ENCODE data around the gene GATA5. TPM values are rescaled to one million over a fixed set of nuclear protein-coding genes. Genes with fewer than 3 reads are reported as not detected.

The GATA5 gene
- total RNA-seq, 1 donor from 2014 or later, result not detected

GRCh38 chr20:62437496-62437895 lies 38.3 kb downstream of the GATA5 start:
- Histone ChIP-seq H4K20me1 (ENCODE audit: insufficient read depth, low read length) (no peaks in the 10 kb centered on the region), H3K9me3 (ENCODE audit: insufficient read depth, low read depth, low read length) (no peaks in the 10 kb centered on the region), H3K4me3 (ENCODE audit: insufficient read depth, low read depth, low read length) (no peak overlapping the region), H2AFZ (ENCODE audit: low read depth, low read length) (no peak overlapping the region), H3K27me3 (ENCODE audit: insufficient read depth, low read length) (peaks cover 10% of the 10 kb centered on the region), H3K4me1 (ENCODE audit: insufficient read depth, low read length) (no peaks in the 10 kb centered on the region), H3K4me2 (ENCODE audit: low read length) (no peak overlapping the region), H3K9ac (ENCODE audit: low read length) (no peak overlapping the region), H3K36me3 (ENCODE audit: insufficient read depth, low read length) (no peaks in the 10 kb centered on the region), H3K79me2 (ENCODE audit: insufficient read depth, low read length) (no peaks in the 10 kb centered on the region), H3K27ac (ENCODE audit: low read depth, low read length) (no peak overlapping the region)
- DNase-seq (ENCODE audit: low read depth) (no peak), FAIRE-seq (no peak)
- Mint-ChIP-seq H3K4me1 (ENCODE audit: low read depth, unreplicated experiment) (no peaks in the 10 kb centered on the region), H3K4me3 (ENCODE audit: unreplicated experiment) (no peak overlapping the region), H3K27me3 (ENCODE audit: low read depth, unreplicated experiment) (peaks cover 81% of the 10 kb centered on the region), H3K36me3 (ENCODE audit: low read depth, unreplicated experiment) (no peaks in the 10 kb centered on the region), H3K9me3 (ENCODE audit: unreplicated experiment) (peaks cover 7% of the 10 kb centered on the region), H3K27ac (ENCODE audit: unreplicated experiment) (peak overlapping the region; percentile 41)
- TF ChIP-seq CTCF (IDR thresholded peaks at IDR 0.05; ENCODE audit: insufficient read depth, low read depth, low read length) (no peak), EZH2 (IDR thresholded peaks at IDR 0.05; ENCODE audit: insufficient read depth, low read length) (no peak)

- Histone ChIP-seq H3K4me1 (ENCODE audit: insufficient read depth, low read length) (no peaks in the 10 kb centered on the region), H4K20me1 (ENCODE audit: insufficient read depth, low read length) (no peaks in the 10 kb centered on the region), H3K9me3 (ENCODE audit: insufficient read depth, low read depth, low read length) (no peaks in the 10 kb centered on the region), H3K4me2 (ENCODE audit: low read length) (no peak overlapping the region), H3K4me3 (ENCODE audit: insufficient read depth, low read depth, low read length) (no peak overlapping the region), H3K36me3 (ENCODE audit: insufficient read depth, low read length) (no peaks in the 10 kb centered on the region), H3K79me2 (ENCODE audit: insufficient read depth, low read length) (no peaks in the 10 kb centered on the region), H3K9ac (ENCODE audit: low read length) (no peak overlapping the region), H3K27me3 (ENCODE audit: insufficient read depth, low read length) (peaks cover 13% of the 10 kb centered on the region), H3K27ac (ENCODE audit: low read depth, low read length) (no peak overlapping the region), H2AFZ (ENCODE audit: low read depth, low read length) (no peak overlapping the region)
- Mint-ChIP-seq H3K36me3 (ENCODE audit: low read depth, unreplicated experiment) (no peaks in the 10 kb centered on the region), H3K4me1 (ENCODE audit: low read depth, unreplicated experiment) (no peaks in the 10 kb centered on the region), H3K27me3 (ENCODE audit: low read depth, unreplicated experiment) (peaks cover 80% of the 10 kb centered on the region), H3K4me3 (ENCODE audit: unreplicated experiment) (no peak overlapping the region), H3K27ac (ENCODE audit: unreplicated experiment) (no peak overlapping the region), H3K9me3 (ENCODE audit: unreplicated experiment) (peaks cover 7% of the 10 kb centered on the region)
- TF ChIP-seq CTCF (IDR thresholded peaks at IDR 0.05; ENCODE audit: insufficient read depth, low read depth, low read length), result no peak
- TF ChIP-seq EZH2 (IDR thresholded peaks at IDR 0.05; ENCODE audit: insufficient read depth, low read length), result no peak
- FAIRE-seq, result no peak
- no peak for DNase-seq (ENCODE audit: low read depth)
Measured at GRCh38 chr20:62436692-62437091, 39.1 kb downstream of the GATA5 start.

GRCh38 chr20:62433658-62434497 lies 41.9 kb downstream of the GATA5 start:
- Histone ChIP-seq H3K36me3 (ENCODE audit: insufficient read depth, low read length) (no peaks in the 10 kb centered on the region), H4K20me1 (ENCODE audit: insufficient read depth, low read length) (no peaks in the 10 kb centered on the region), H3K4me3 (ENCODE audit: insufficient read depth, low read depth, low read length) (no peak overlapping the region), H3K9me3 (ENCODE audit: insufficient read depth, low read depth, low read length) (no peaks in the 10 kb centered on the region), H3K27ac (ENCODE audit: low read depth, low read length) (no peak overlapping the region), H2AFZ (ENCODE audit: low read depth, low read length) (no peak overlapping the region), H3K4me1 (ENCODE audit: insufficient read depth, low read length) (no peaks in the 10 kb centered on the region), H3K9ac (ENCODE audit: low read length) (no peak overlapping the region), H3K79me2 (ENCODE audit: insufficient read depth, low read length) (no peaks in the 10 kb centered on the region), H3K27me3 (ENCODE audit: insufficient read depth, low read length) (peaks cover 16% of the 10 kb centered on the region), H3K4me2 (ENCODE audit: low read length) (no peak overlapping the region)
- Mint-ChIP-seq H3K4me3 (ENCODE audit: unreplicated experiment) (no peak overlapping the region), H3K9me3 (ENCODE audit: unreplicated experiment) (peaks cover 7% of the 10 kb centered on the region), H3K36me3 (ENCODE audit: low read depth, unreplicated experiment) (no peaks in the 10 kb centered on the region), H3K4me1 (ENCODE audit: low read depth, unreplicated experiment) (no peaks in the 10 kb centered on the region), H3K27me3 (ENCODE audit: low read depth, unreplicated experiment) (peaks cover 78% of the 10 kb centered on the region), H3K27ac (ENCODE audit: unreplicated experiment) (no peak overlapping the region)
- DNase-seq (ENCODE audit: low read depth), result no peak
- no peak for FAIRE-seq
- no peak for TF ChIP-seq CTCF (IDR thresholded peaks at IDR 0.05; ENCODE audit: insufficient read depth, low read depth, low read length)
- TF ChIP-seq EZH2 (IDR thresholded peaks at IDR 0.05; ENCODE audit: insufficient read depth, low read length), result no peak
